CD4-positive, alpha-beta memory T cell (primary cell): Measurements from ENCODE around the gene KCTD8. TPM values are rescaled to one million over a fixed set of nuclear protein-coding genes. Genes with fewer than 3 reads are reported as not detected.

Experiments used
- CTCF ChIA-PET: fragments of 350-600 bp; sonication (Branson Sonifier 250); formaldehyde crosslinking; loops from one replicate; lab custom pipeline; 2021; ENCODE audit warnings: inconsistent platforms; ENCODE audit not compliant: partially characterized antibody; lab: Charles Lee
- POLR2A ChIA-PET: fragments of 350-600 bp; sonication (Branson Sonifier 250); formaldehyde crosslinking; loops from one replicate; lab custom pipeline; 2021; ENCODE audit not compliant: partially characterized antibody; lab: Charles Lee
- DNase-seq, 5 donors: peaks; one replicate each; pipeline versions ENCODE4 v3.0.0 to v3.0.0-alpha.2; 2020 to 2022; ENCODE audit warnings: mixed read lengths in 1 of 5
- H3K27ac ChIP-seq: one replicate; pipeline ENCODE4 v1.7.0; 2013; ENCODE audit warnings: low read depth, low read length
- H3K27me3 ChIP-seq: 2 replicates; pipeline ENCODE4 v1.7.0; 2013; ENCODE audit warnings: mild to moderate bottlenecking, low read length, moderate library complexity; ENCODE audit not compliant: insufficient read depth
- H3K36me3 ChIP-seq: 2 replicates; pipeline ENCODE4 v1.7.0; 2013; ENCODE audit warnings: mild to moderate bottlenecking, low read length, moderate library complexity; ENCODE audit not compliant: insufficient read depth
- H3K4me1 ChIP-seq: 2 replicates; pipeline ENCODE4 v1.7.0; 2013; ENCODE audit warnings: mild to moderate bottlenecking, low read length, moderate library complexity; ENCODE audit not compliant: insufficient read depth
- H3K4me3 ChIP-seq, 2 donors: one replicate each; pipeline ENCODE4 v1.7.0; 2013; ENCODE audit warnings: low read length in 2 of 2, mild to moderate bottlenecking in 1 of 2
- H3K9me3 ChIP-seq, 2 donors: one replicate each; pipeline ENCODE4 v1.7.0; 2013; ENCODE audit warnings: low read length in 2 of 2, control low read depth in 1 of 2; ENCODE audit not compliant: control insufficient read depth in 1 of 2
- H3K27ac Mint-ChIP-seq, 7 donors: one replicate each; pipeline ENCODE4 v1.8.0; 2020 to 2021; ENCODE audit warnings: mixed read lengths in 7 of 7, mild to moderate bottlenecking in 6 of 7, inconsistent platforms in 3 of 7, moderate library complexity in 3 of 7
- H3K27me3 Mint-ChIP-seq, 2 donors: one replicate each; pipeline ENCODE4 v1.8.0; 2020 to 2021; ENCODE audit warnings: mixed read lengths in 2 of 2
- H3K36me3 Mint-ChIP-seq, 2 donors: one replicate each; pipeline ENCODE4 v1.8.0; 2020 to 2021; ENCODE audit warnings: mixed read lengths in 2 of 2, inconsistent platforms in 1 of 2, mild to moderate bottlenecking in 1 of 2
- H3K4me1 Mint-ChIP-seq, 4 donors: one replicate each; pipeline ENCODE4 v1.8.0; 2020 to 2021; ENCODE audit warnings: mixed read lengths in 4 of 4, mild to moderate bottlenecking in 1 of 4
- H3K4me3 Mint-ChIP-seq, 8 donors: one replicate each; pipeline ENCODE4 v1.8.0; 2020 to 2021; ENCODE audit warnings: mixed read lengths in 8 of 8, mild to moderate bottlenecking in 7 of 8, moderate library complexity in 6 of 8, inconsistent platforms in 3 of 8
- H3K9me3 Mint-ChIP-seq, 8 donors: one replicate each; pipeline ENCODE4 v1.8.0; 2020 to 2021; ENCODE audit warnings: mixed read lengths in 8 of 8, mild to moderate bottlenecking in 5 of 8, inconsistent platforms in 3 of 8, moderate library complexity in 1 of 8
- intact Hi-C: fragments of 100-400 bp; cut with micrococcal nuclease; formaldehyde crosslinking; loops from one replicate; pipeline ENCODE4 v1.15.1; 2023
- polyA plus RNA-seq, 2 donors: library from polyadenylated mRNA; unstranded; fragments of 300-500 nt; fragmentation: Illumina TruSeq; gene quantifications; one replicate each; pipeline ENCODE4 v1.2.3, GENCODE V29; 2021
- total RNA-seq, 2 experiments: library from RNA; stranded (reverse); gene quantifications; one replicate each; pipeline ENCODE4 v1.2.3, GENCODE V29; 2021

Gene KCTD8
- total and polyA plus RNA-seq, 4 experiments from 2014 or later, result not detected

- H3K27me3 Mint-ChIP-seq, result no peaks in the 10 kb centered on the region
These were observed 302.1 kb downstream of the KCTD8 start for GRCh38 chr4:44146516-44146915.

GRCh38 chr4:44145868-44146267 is 302.7 kb downstream of the KCTD8 start:
- Mint-ChIP-seq H3K9me3 (peaks cover 0 to 18% (median 7%) of the 10 kb centered on the region in 8 donors), H3K36me3 (no peaks in the 10 kb centered on the region), H3K4me3 (no peak overlapping the region), H3K27ac (no peak overlapping the region), H3K27me3 (no peaks in the 10 kb centered on the region), H3K4me1 (no peaks in the 10 kb centered on the region)
- H3K36me3 ChIP-seq, result no peaks in the 10 kb centered on the region
- no peak overlapping the region for H3K4me3 ChIP-seq
- intact Hi-C loops, result no loop called here
- DNase-seq, result no peak
- no peaks in the 10 kb centered on the region for H3K27me3 ChIP-seq
- H3K9me3 ChIP-seq, result no peaks in the 10 kb centered on the region
- CTCF ChIA-PET, result no interaction called here
- H3K27ac ChIP-seq, result no peak overlapping the region
- H3K4me1 ChIP-seq, result no peaks in the 10 kb centered on the region
- POLR2A ChIA-PET, result no interaction called here

More at GRCh38 chr4:44146516-44146915, 302.1 kb downstream of the KCTD8 start:
- POLR2A ChIA-PET, result no interaction called here
- Histone ChIP-seq H3K27me3 (no peaks in the 10 kb centered on the region), H3K36me3 (no peaks in the 10 kb centered on the region), H3K4me1 (no peaks in the 10 kb centered on the region), H3K4me3 (no peak overlapping the region), H3K9me3 (no peaks in the 10 kb centered on the region), H3K27ac (no peak overlapping the region)
- intact Hi-C loops, result no loop called here
- Mint-ChIP-seq H3K36me3 (no peaks in the 10 kb centered on the region), H3K27ac (no peak overlapping the region), H3K4me1 (no peaks in the 10 kb centered on the region), H3K4me3 (no peak overlapping the region), H3K9me3 (peaks cover 0 to 18% (median 7%) of the 10 kb centered on the region in 8 donors)
- CTCF ChIA-PET, result no interaction called here
- no peak for DNase-seq

- H3K36me3 ChIP-seq, result no peaks in the 10 kb centered on the region
- intact Hi-C loops, result no loop called here
- H3K27me3 ChIP-seq, result no peaks in the 10 kb centered on the region
- Mint-ChIP-seq H3K4me3 (no peak overlapping the region), H3K36me3 (no peaks in the 10 kb centered on the region), H3K4me1 (no peaks in the 10 kb centered on the region), H3K27ac (no peak overlapping the region), H3K27me3 (no peaks in the 10 kb centered on the region), H3K9me3 (peaks cover 2 to 9% (median 5%) of the 10 kb centered on the region in 8 donors)
- H3K4me3 ChIP-seq, result no peak overlapping the region
- DNase-seq, result no peak
- no peaks in the 10 kb centered on the region for H3K4me1 ChIP-seq
- no peaks in the 10 kb centered on the region for H3K9me3 ChIP-seq
- POLR2A ChIA-PET, result no interaction called here
- CTCF ChIA-PET, result no interaction called here
- no peak overlapping the region for H3K27ac ChIP-seq
These were observed 316.1 kb downstream of the KCTD8 start for GRCh38 chr4:44132526-44132925.

Other genes starting within 250 kb of the KCTD8 start
- gene YIPF7, start 202.8 kb upstream of the KCTD8 start, total RNA-seq, result not detected
- not detected for gene YIPF7, start 202.8 kb upstream of the KCTD8 start, polyA plus RNA-seq
- gene GUF1, start 229.6 kb upstream of the KCTD8 start, total RNA-seq, result 10 to 100 TPM; 20.5 to 24.2 TPM
- 10 to 100 TPM in 1 of 2 donors, 1 to 10 TPM in 1; 9.4 to 14.8 TPM for gene GUF1, start 229.6 kb upstream of the KCTD8 start, polyA plus RNA-seq